A673 (cell line): ENCODE data around the gene FKBP8.

Experiments
- CTCF ChIP-seq: fragments of 300-800, 200-600 bp; sonication (generic); conservative IDR thresholded peaks from 2 replicates; pipeline ENCODE4 v1.5.1; 2017; ENCODE audit warnings: low read depth, mild to moderate bottlenecking, antibody characterized with exemption, low read length, moderate library complexity, mixed read lengths
- EZH2 ChIP-seq: fragments of 200-600 bp; sonication (generic); IDR thresholded peaks from 2 replicates; pipeline ENCODE4 v1.6.1; 2017; ENCODE audit warnings: borderline replicate concordance, low read depth, mild to moderate bottlenecking, mixed read lengths, antibody characterized with exemption, low read length; ENCODE audit not compliant: poor library complexity, severe bottlenecking

- TF ChIP-seq CTCF (peak; percentile 72), EZH2 (no peak)
Measured at GRCh38 chr19:18590273-18591272, 47.2 kb upstream of the FKBP8 start.
